ENCODE measurements around the gene BICDL1.

DNA sequence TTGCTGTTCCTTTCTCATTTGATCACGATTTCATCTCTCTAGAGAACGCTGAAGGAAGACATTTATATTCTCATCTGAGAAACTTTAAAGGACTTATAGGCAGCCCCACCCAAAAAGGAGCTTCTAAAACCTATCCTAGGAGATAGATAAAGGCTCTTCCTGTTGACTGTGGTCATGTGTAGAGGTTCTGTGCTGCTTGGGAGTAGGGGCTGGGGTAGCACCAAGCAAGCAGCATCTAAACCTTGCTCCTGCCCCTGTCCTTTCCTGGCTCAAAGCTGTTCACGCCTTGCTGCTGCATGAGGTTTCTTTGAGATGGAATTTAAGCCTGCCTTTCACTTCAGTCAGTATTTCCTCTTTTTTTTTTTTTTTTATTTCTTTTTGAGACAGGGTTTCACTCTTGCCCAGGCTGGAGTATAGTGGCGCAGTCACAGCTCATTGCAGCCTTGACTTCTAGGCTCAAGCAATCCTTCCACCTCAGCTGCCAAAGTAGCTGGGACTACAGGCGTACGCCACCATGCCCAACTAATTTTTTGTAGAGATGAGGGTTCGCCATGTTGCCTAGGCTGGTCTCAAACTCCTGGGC lies 86.1 kb downstream of the BICDL1 start:
- TF ChIP-seq, protein P1, sequence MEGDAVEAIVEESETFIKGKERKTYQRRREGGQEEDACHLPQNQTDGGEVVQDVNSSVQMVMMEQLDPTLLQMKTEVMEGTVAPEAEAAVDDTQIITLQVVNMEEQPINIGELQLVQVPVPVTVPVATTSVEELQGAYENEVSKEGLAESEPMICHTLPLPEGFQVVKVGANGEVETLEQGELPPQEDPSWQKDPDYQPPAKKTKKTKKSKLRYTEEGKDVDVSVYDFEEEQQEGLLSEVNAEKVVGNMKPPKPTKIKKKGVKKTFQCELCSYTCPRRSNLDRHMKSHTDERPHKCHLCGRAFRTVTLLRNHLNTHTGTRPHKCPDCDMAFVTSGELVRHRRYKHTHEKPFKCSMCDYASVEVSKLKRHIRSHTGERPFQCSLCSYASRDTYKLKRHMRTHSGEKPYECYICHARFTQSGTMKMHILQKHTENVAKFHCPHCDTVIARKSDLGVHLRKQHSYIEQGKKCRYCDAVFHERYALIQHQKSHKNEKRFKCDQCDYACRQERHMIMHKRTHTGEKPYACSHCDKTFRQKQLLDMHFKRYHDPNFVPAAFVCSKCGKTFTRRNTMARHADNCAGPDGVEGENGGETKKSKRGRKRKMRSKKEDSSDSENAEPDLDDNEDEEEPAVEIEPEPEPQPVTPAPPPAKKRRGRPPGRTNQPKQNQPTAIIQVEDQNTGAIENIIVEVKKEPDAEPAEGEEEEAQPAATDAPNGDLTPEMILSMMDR (conservative IDR thresholded peaks at IDR 0.05; ENCODE audit: low read depth, low read length) = no peak
- TF ChIP-seq BHLHE40 (IDR thresholded peaks at IDR 0.05; ENCODE audit: low read depth, low read length) (no peak), RAD21 (IDR thresholded peaks at IDR 0.05; ENCODE audit: low read length) (no peak), POLR2A (IDR thresholded peaks at IDR 0.05; ENCODE audit: low read depth, low read length) (no peak), MXI1 (IDR thresholded peaks at IDR 0.05; ENCODE audit: borderline replicate concordance, low read depth, low read length) (no peak), CHD1 (IDR thresholded peaks at IDR 0.05; ENCODE audit: low read depth, low read length) (no peak), SMC3 (IDR thresholded peaks at IDR 0.05; ENCODE audit: low read depth, low read length) (no peak), RFX5 (IDR thresholded peaks at IDR 0.05; ENCODE audit: low read depth, low read length) (no peak), CEBPB (IDR thresholded peaks at IDR 0.05; ENCODE audit: low read depth, low read length) (no peak), RCOR1 (IDR thresholded peaks at IDR 0.05; ENCODE audit: insufficient replicate concordance, low read length) (no peak)
- TF ChIP-seq, protein P2, sequence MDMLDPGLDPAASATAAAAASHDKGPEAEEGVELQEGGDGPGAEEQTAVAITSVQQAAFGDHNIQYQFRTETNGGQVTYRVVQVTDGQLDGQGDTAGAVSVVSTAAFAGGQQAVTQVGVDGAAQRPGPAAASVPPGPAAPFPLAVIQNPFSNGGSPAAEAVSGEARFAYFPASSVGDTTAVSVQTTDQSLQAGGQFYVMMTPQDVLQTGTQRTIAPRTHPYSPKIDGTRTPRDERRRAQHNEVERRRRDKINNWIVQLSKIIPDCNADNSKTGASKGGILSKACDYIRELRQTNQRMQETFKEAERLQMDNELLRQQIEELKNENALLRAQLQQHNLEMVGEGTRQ (IDR thresholded peaks at IDR 0.05; ENCODE audit: low read depth, low read length) = no peak

Data from IMR-90 (cell line).